Endothelial cell of umbilical vein (primary cell): ENCODE data around the gene CLBA1. TPM values are rescaled to one million over a fixed set of nuclear protein-coding genes. Genes with fewer than 3 reads are reported as not detected.

Source experiments
- BruUV-seq: library from RNA; stranded (reverse); fragments of 400-500 nt; replicated peaks from 2 replicates; lab custom pipeline; 2021; lab: Mats Ljungman, UMichigan
- CTCF ChIA-PET: fragments of 300-600, 350-600 bp; sonication (Branson Sonifier 250); formaldehyde crosslinking; loops from one replicate; lab custom pipeline; 2021; ENCODE audit warnings: antibody characterized with exemption, inconsistent platforms; lab: Charles Lee
- POLR2A ChIA-PET: fragments of 300-600, 350-600 bp; sonication (Branson Sonifier 250); formaldehyde crosslinking; loops from one replicate; lab custom pipeline; 2021; ENCODE audit warnings: antibody characterized with exemption, inconsistent platforms; lab: Charles Lee
- DNase-seq: peaks from one replicate; pipeline ENCODE4 v3.0.0-alpha.2; 2011; ENCODE audit warnings: low read depth, low spot score
- FAIRE-seq: peaks from 2 replicates; lab custom pipeline; 2011; peaks lifted over from hg19 to GRCh38; lab: Jason Lieb, UNC
- H2AFZ ChIP-seq: 2 replicates; pipeline ENCODE4 v1.6.0; 2012; ENCODE audit warnings: low read depth, low read length, control low read depth, inconsistent platforms
- H3K27ac ChIP-seq: 2 replicates; pipeline ENCODE4 v1.5.1; 2011; ENCODE audit warnings: low read depth, mild to moderate bottlenecking, control low read depth, low read length, moderate library complexity; ENCODE audit not compliant: insufficient read depth
- H3K27me3 ChIP-seq, 2 experiments: 2 replicates each; pipeline versions ENCODE4 v1.6.0 to v1.6.1; 2011; ENCODE audit warnings: low read length in 2 of 2, mixed read lengths in 1 of 2; ENCODE audit not compliant: control insufficient read depth in 2 of 2, insufficient read depth in 2 of 2
- H3K36me3 ChIP-seq, 2 experiments: 2 replicates in 1 of 2; 3 replicates in 1 of 2; pipeline ENCODE4 v1.5.1; 2011; ENCODE audit warnings: low read length in 2 of 2, mild to moderate bottlenecking in 1 of 2, moderate library complexity in 1 of 2; ENCODE audit not compliant: control insufficient read depth in 2 of 2, insufficient read depth in 2 of 2; ENCODE audit errors: extremely low read depth in 1 of 2
- H3K4me1 ChIP-seq: 3 replicates; pipeline ENCODE4 v1.5.1; 2011; ENCODE audit warnings: mild to moderate bottlenecking, low read length; ENCODE audit not compliant: control insufficient read depth, insufficient read depth; ENCODE audit errors: extremely low read depth
- H3K4me2 ChIP-seq: 2 replicates; pipeline ENCODE4 v1.6.1; 2011; ENCODE audit warnings: low read length, control low read depth, mixed read lengths; ENCODE audit not compliant: insufficient read depth
- H3K4me3 ChIP-seq, 3 experiments: fragments of 200-600 bp in 1 of 3; sonication (generic), shearing (Covaris generic) in 1 of 3; replicated peaks in 1 of 3; 2 replicates each; pipeline ENCODE4 v1.5.1; 2011 to 2016; ENCODE audit warnings: control low read depth in 3 of 3, low read length in 3 of 3, mild to moderate bottlenecking in 2 of 3, inconsistent platforms in 1 of 3, low read depth in 1 of 3, moderate library complexity in 1 of 3; ENCODE audit not compliant: insufficient read depth in 1 of 3
- H3K79me2 ChIP-seq: 2 replicates; pipeline ENCODE4 v1.6.0; 2012; ENCODE audit warnings: low read length, inconsistent platforms; ENCODE audit not compliant: control insufficient read depth, insufficient read depth
- H3K9ac ChIP-seq: replicated peaks from 2 replicates; pipeline ENCODE3; 2011; ENCODE audit warnings: low read length, control low read depth; ENCODE audit not compliant: insufficient read depth; ENCODE audit errors: extremely low read depth
- H3K9me1 ChIP-seq: replicated peaks from 3 replicates; pipeline ENCODE4 v1.6.0; 2011; ENCODE audit warnings: mild to moderate bottlenecking, low read length; ENCODE audit not compliant: control insufficient read depth, insufficient read depth; ENCODE audit errors: extremely low read depth
- H3K9me3 ChIP-seq: replicated peaks from 2 replicates; pipeline ENCODE4 v1.5.1; 2012; ENCODE audit warnings: low read length, inconsistent platforms; ENCODE audit not compliant: control insufficient read depth, insufficient read depth
- H4K20me1 ChIP-seq: replicated peaks from 2 replicates; pipeline ENCODE3; 2011; ENCODE audit warnings: mild to moderate bottlenecking, low read length; ENCODE audit not compliant: control insufficient read depth, insufficient read depth; ENCODE audit errors: extremely low read depth
- EZH2 ChIP-seq: IDR thresholded peaks from 2 replicates; pipeline ENCODE4 v1.6.1; 2012; ENCODE audit warnings: borderline replicate concordance, low read depth, mild to moderate bottlenecking, moderate library complexity, low read length, inconsistent platforms; ENCODE audit not compliant: severe bottlenecking
- FOS ChIP-seq: IDR thresholded peaks from 2 replicates; pipeline ENCODE4 v1.6.1; 2011; ENCODE audit warnings: mild to moderate bottlenecking, low read length, moderate library complexity, borderline replicate concordance; ENCODE audit not compliant: insufficient read depth
- GATA2 ChIP-seq: IDR thresholded peaks from 2 replicates; pipeline ENCODE4 v1.7.0; 2011; ENCODE audit warnings: low read depth, mild to moderate bottlenecking, moderate library complexity, mixed read lengths, low read length; ENCODE audit not compliant: insufficient read length, insufficient read depth
- JUN ChIP-seq: IDR thresholded peaks from 2 replicates; pipeline ENCODE4 v1.6.1; 2011; ENCODE audit warnings: borderline replicate concordance, low read depth; ENCODE audit not compliant: insufficient read length, insufficient read depth
- MYC ChIP-seq: IDR thresholded peaks from one replicate; pipeline ENCODE4 v1.6.1; 2011; ENCODE audit warnings: mild to moderate bottlenecking, low read depth, low read length
- POLR2A ChIP-seq: IDR thresholded peaks from 2 replicates; pipeline ENCODE4 v1.6.1; 2012; ENCODE audit warnings: low read depth, mild to moderate bottlenecking, control low read depth, low read length
- POLR2AphosphoS5 ChIP-seq: IDR thresholded peaks from 2 replicates; pipeline ENCODE4 v1.6.1; 2012; ENCODE audit warnings: low read depth, mild to moderate bottlenecking, control low read depth, low read length, moderate library complexity; ENCODE audit not compliant: insufficient read depth
- dilution Hi-C: fragments of 300-500 bp; cut with MboI; formaldehyde crosslinking; loops from one replicate; pipeline ENCODE4 v1.15.0; 2019; ENCODE audit warnings: low sequenced_read_pairs; ENCODE audit not compliant: extremely low pct_ligation_motif_present
- intact Hi-C: fragments of 100-400 bp; cut with micrococcal nuclease; formaldehyde crosslinking; loops from one replicate; pipeline ENCODE4 v1.10.0; 2022
- polyA plus RNA-seq, 4 experiments: library from polyadenylated mRNA; depleted of rRNA in 3 of 4; stranded (reverse) in 3 of 4; unstranded in 1 of 4; fragments of >200 nt; gene quantifications; 2 replicates each; pipeline versions ENCODE4 v1.2.1 to v1.2.3, GENCODE V29; 2011 to 2012; ENCODE audit warnings: missing spikeins in 1 of 4
- total RNA-seq: library from RNA; stranded (reverse); gene quantifications from 2 replicates; pipeline ENCODE4 v1.2.3, GENCODE V29; 2021
- TF ChIP-seq, protein P1 (sequence below): IDR thresholded peaks from 2 replicates; pipeline ENCODE4 v1.6.1; 2011; ENCODE audit not compliant: insufficient read depth, insufficient read length
- TF ChIP-seq, protein P2 (sequence below), 2 donors: IDR thresholded peaks; 1 replicate in 1 of 2; 2 replicates in 1 of 2; pipeline ENCODE4 v1.5.1; 2011; ENCODE audit warnings: low read length in 2 of 2, mild to moderate bottlenecking in 2 of 2, moderate library complexity in 2 of 2, control low read depth in 1 of 2, inconsistent platforms in 1 of 2, low read depth in 1 of 2; ENCODE audit not compliant: insufficient read depth in 1 of 2; ENCODE audit errors: extremely low read depth in 1 of 2

The CLBA1 gene
- total and polyA plus RNA-seq, 2 donors (not counting 3 experiments of a cell fraction or from before 2014, with no cell fraction given) = 5.2 to 5.3 TPM

DNA sequence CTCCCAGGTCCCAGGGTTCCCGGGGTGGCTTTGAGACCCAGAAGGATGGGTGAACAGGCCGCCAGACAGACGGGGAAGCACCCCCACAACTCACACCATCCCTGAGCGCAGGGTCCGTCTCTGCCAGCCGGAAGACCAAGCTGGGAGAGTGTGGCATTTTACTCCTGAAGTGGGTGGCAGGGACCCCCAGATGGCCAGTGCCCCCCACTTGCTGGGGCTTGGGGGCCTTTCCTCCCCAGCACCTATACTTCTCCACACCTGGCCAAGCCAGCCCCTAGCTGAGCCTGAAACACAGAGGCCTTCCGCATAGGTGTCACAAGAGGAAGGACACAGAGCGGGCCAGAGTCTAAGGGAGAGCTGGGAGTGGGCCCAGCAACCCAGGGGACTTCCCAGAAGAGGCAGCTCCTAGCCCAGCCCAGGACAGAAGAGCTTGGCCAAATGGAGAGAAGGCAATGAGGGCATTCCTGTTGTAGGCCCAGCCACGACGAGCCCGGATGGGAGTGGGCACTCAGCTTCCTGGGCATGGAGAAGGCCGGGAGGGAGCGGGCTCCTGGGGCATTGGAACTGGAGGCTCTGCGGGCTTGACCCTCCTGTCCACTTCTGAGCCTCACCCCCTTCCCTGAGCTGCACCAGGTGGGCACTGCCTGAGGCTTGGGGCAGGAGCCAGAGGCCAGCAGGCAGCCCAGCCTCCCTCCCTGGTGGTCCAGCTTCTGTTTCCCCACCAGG lies 10.8 kb upstream of the CLBA1 start:
- dilution Hi-C loops = no loop called here

More for the DNA sequence above, 10.8 kb upstream of the CLBA1 start:
- ChIA-PET CTCF (interaction anchor here (0.8 to 4.7 kb wide), 16 partner anchors 7 to 206 kb away, joined by 3 to 97 read pairs (median 5); partner anchors contain the start of genes CDCA4 and CLBA1), POLR2A (interaction anchor here (0.6 to 1.2 kb wide), 2 partner anchors 10 to 11 kb away, joined by 3 to 5 read pairs; partner anchors contain the start of gene CLBA1)
- no TSS peak for BruUV-seq
- no peak for DNase-seq
- FAIRE-seq = no peak
- no peak overlapping the region for H3K9ac ChIP-seq
- H3K27ac ChIP-seq = no peak overlapping the region
- H3K27me3 ChIP-seq = no peaks in the 10 kb centered on the region
- no peak overlapping the region for H3K4me2 ChIP-seq
- TF ChIP-seq EZH2 = no peak
- TF ChIP-seq, protein P1, sequence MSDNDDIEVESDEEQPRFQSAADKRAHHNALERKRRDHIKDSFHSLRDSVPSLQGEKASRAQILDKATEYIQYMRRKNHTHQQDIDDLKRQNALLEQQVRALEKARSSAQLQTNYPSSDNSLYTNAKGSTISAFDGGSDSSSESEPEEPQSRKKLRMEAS = no peak
- TF ChIP-seq POLR2A = no peak
- TF ChIP-seq MYC = no peak
- no peak for TF ChIP-seq GATA2
- no peak for TF ChIP-seq FOS
- TF ChIP-seq, protein P2, sequence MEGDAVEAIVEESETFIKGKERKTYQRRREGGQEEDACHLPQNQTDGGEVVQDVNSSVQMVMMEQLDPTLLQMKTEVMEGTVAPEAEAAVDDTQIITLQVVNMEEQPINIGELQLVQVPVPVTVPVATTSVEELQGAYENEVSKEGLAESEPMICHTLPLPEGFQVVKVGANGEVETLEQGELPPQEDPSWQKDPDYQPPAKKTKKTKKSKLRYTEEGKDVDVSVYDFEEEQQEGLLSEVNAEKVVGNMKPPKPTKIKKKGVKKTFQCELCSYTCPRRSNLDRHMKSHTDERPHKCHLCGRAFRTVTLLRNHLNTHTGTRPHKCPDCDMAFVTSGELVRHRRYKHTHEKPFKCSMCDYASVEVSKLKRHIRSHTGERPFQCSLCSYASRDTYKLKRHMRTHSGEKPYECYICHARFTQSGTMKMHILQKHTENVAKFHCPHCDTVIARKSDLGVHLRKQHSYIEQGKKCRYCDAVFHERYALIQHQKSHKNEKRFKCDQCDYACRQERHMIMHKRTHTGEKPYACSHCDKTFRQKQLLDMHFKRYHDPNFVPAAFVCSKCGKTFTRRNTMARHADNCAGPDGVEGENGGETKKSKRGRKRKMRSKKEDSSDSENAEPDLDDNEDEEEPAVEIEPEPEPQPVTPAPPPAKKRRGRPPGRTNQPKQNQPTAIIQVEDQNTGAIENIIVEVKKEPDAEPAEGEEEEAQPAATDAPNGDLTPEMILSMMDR (IDR thresholded peaks at IDR 0.05; ENCODE audit: extremely low read depth in 1 of 2, insufficient read depth in 1 of 2, low read depth in 1 of 2, low read length in 2 of 2) = no peak
- TF ChIP-seq JUN = no peak
- TF ChIP-seq POLR2AphosphoS5 = no peak
- no peaks in the 10 kb centered on the region for H4K20me1 ChIP-seq
- H3K9me3 ChIP-seq = no peaks in the 10 kb centered on the region
- H3K4me3 ChIP-seq = no peak overlapping the region
- intact Hi-C loops = loop anchor here (5.0 to 10.0 kb wide), 3 partner anchors 192 to 327 kb away; partner anchors contain the start of genes BRF1 and JAG2
- no peaks in the 10 kb centered on the region for H3K9me1 ChIP-seq
- H3K4me1 ChIP-seq = peaks cover 49% of the 10 kb centered on the region
- no peaks in the 10 kb centered on the region for H3K36me3 ChIP-seq
- peaks cover 5% of the 10 kb centered on the region for H3K79me2 ChIP-seq
- H2AFZ ChIP-seq = no peak overlapping the region
